Renal cortical epithelial cell (primary cell): Measurements from ENCODE around the gene C20orf204. TPM values are rescaled to one million over a fixed set of nuclear protein-coding genes. Genes with fewer than 3 reads are reported as not detected.

Experiments
- DNase-seq: peaks from one replicate; pipeline ENCODE4 v3.0.0-alpha.2; 2011; ENCODE audit warnings: low read depth
- total RNA-seq: library from RNA; depleted of rRNA; stranded (reverse); fragments of >200 nt; gene quantifications from 2 replicates; pipeline ENCODE4 v1.2.3, GENCODE V29; 2014

Gene C20orf204
- total RNA-seq, 1 donor from 2014 or later, result 0.45 TPM

- no peak for DNase-seq
Measured at GRCh38 chr20:64071341-64072332, 35.7 kb downstream of the C20orf204 start.

- no peak for DNase-seq
Measured at GRCh38 chr20:64072498-64073063, 36.6 kb downstream of the C20orf204 start.

- no peak for DNase-seq
Measured at GRCh38 chr20:64073476-64074183, 37.6 kb downstream of the C20orf204 start.

GRCh38 chr20:64074184-64074789 lies 38.3 kb downstream of the C20orf204 start:
- DNase-seq, result no peak

- DNase-seq, result no peak
Measured at GRCh38 chr20:64074963-64075362, 39.0 kb downstream of the C20orf204 start.

GRCh38 chr20:64075556-64075955 lies 39.6 kb downstream of the C20orf204 start:
- DNase-seq, result no peak

- no peak for DNase-seq
Measured at GRCh38 chr20:64076061-64076997, 40.3 kb downstream of the C20orf204 start.

- no peak for DNase-seq
Measured at GRCh38 chr20:64077094-64077493, 41.1 kb downstream of the C20orf204 start.

GRCh38 chr20:64077541-64077875 lies 41.5 kb downstream of the C20orf204 start:
- DNase-seq, result no peak

GRCh38 chr20:64077876-64078551 lies 42.0 kb downstream of the C20orf204 start:
- DNase-seq, result no peak

GRCh38 chr20:64078934-64079272 lies 42.9 kb downstream of the C20orf204 start:
- no peak for DNase-seq

- DNase-seq, result no peak
Measured at GRCh38 chr20:64079273-64080012, 43.5 kb downstream of the C20orf204 start, which contains the start of gene RGS19. Gene RGS19, minus strand, starts transcription at chr20:64079518. Its CDS starts 2,632 bp downstream, at chr20:64076886.

GRCh38 chr20:64080013-64080812 lies 44.2 kb downstream of the C20orf204 start, which contains the start of gene OPRL1:
Gene OPRL1, plus strand, starts transcription at chr20:64080082. Its CDS starts 12,639 bp downstream, at chr20:64092721.
- DNase-seq, result no peak

- DNase-seq, result no peak
Measured at GRCh38 chr20:64080813-64081623, 45.0 kb downstream of the C20orf204 start.

GRCh38 chr20:64081624-64081964 lies 45.6 kb downstream of the C20orf204 start:
- DNase-seq, result no peak

GRCh38 chr20:64082126-64082731 lies 46.2 kb downstream of the C20orf204 start:
- DNase-seq, result no peak

GRCh38 chr20:64082820-64083377 lies 46.9 kb downstream of the C20orf204 start:
- DNase-seq, result no peak
